Activated naive CD4-positive, alpha-beta T cell treated with anti-CD3 and anti-CD28 coated beads for 36 hours (primary cell): Measurements from ENCODE around the gene MYOCOS. TPM values are rescaled to one million over a fixed set of nuclear protein-coding genes. Genes with fewer than 3 reads are reported as not detected.

ENCODE experiments used
- CTCF ChIA-PET: fragments of 350-600 bp; sonication (Branson Sonifier 250); formaldehyde crosslinking; loops from one replicate; lab custom pipeline; 2021; ENCODE audit warnings: antibody characterized with exemption; lab: Charles Lee
- DNase-seq: peaks from one replicate; pipeline ENCODE4 v3.0.0-alpha.2; 2020
- H3K27ac Mint-ChIP-seq: one replicate; pipeline ENCODE4 v1.8.0; 2021; ENCODE audit warnings: mild to moderate bottlenecking, mixed read lengths
- H3K27me3 Mint-ChIP-seq: one replicate; pipeline ENCODE4 v1.8.0; 2021; ENCODE audit warnings: low read depth, mixed read lengths
- H3K36me3 Mint-ChIP-seq: one replicate; pipeline ENCODE4 v1.8.0; 2021; ENCODE audit warnings: low read depth, mixed read lengths
- H3K4me1 Mint-ChIP-seq: one replicate; pipeline ENCODE4 v1.8.0; 2021; ENCODE audit warnings: low read depth, mixed read lengths
- H3K4me3 Mint-ChIP-seq: one replicate; pipeline ENCODE4 v1.8.0; 2021; ENCODE audit warnings: mild to moderate bottlenecking, moderate library complexity, mixed read lengths
- H3K9me3 Mint-ChIP-seq: one replicate; pipeline ENCODE4 v1.8.0; 2021; ENCODE audit warnings: mixed read lengths
- intact Hi-C: fragments of 100-400 bp; cut with micrococcal nuclease; formaldehyde crosslinking; loops from one replicate; pipeline ENCODE4 v1.15.1; 2023
- total RNA-seq, 2 experiments: library from RNA; stranded (reverse); gene quantifications; one replicate each; pipeline ENCODE4 v1.2.3, GENCODE V29; 2021

MYOCOS gene
- total RNA-seq, 2 experiments from 2014 or later = not detected

GRCh38 chr1:171668372-171668771 lies 46.3 kb downstream of the MYOCOS start:
- intact Hi-C loops = no loop called here
- Mint-ChIP-seq H3K36me3 (no peaks in the 10 kb centered on the region), H3K4me1 (no peaks in the 10 kb centered on the region), H3K27me3 (no peaks in the 10 kb centered on the region), H3K27ac (no peak overlapping the region), H3K4me3 (no peak overlapping the region), H3K9me3 (no peaks in the 10 kb centered on the region)
- no peak for DNase-seq
- CTCF ChIA-PET = interaction anchor here (1.4 to 1.6 kb wide), 3 partner anchors 12 to 24 kb away, joined by 5 read pairs; no protein-coding TSS in a partner anchor

GRCh38 chr1:171670739-171671138 lies 48.7 kb downstream of the MYOCOS start:
- no peaks in the 10 kb centered on the region for H3K9me3 Mint-ChIP-seq
- CTCF ChIA-PET = interaction anchor here (0.6 kb wide), 1 partner anchor 13 kb away, joined by 3 read pairs; no protein-coding TSS in a partner anchor
- no peak overlapping the region for H3K4me3 Mint-ChIP-seq
- no peak for DNase-seq
- H3K4me1 Mint-ChIP-seq = no peaks in the 10 kb centered on the region
- H3K27ac Mint-ChIP-seq = no peak overlapping the region
- H3K36me3 Mint-ChIP-seq = no peaks in the 10 kb centered on the region
- intact Hi-C loops = no loop called here
- H3K27me3 Mint-ChIP-seq = no peaks in the 10 kb centered on the region

GRCh38 chr1:171674431-171675405 lies 52.7 kb downstream of the MYOCOS start:
- Mint-ChIP-seq H3K27me3 (peaks cover 3% of the 10 kb centered on the region), H3K9me3 (no peaks in the 10 kb centered on the region), H3K4me1 (no peaks in the 10 kb centered on the region), H3K36me3 (no peaks in the 10 kb centered on the region), H3K4me3 (no peak overlapping the region), H3K27ac (no peak overlapping the region)
- DNase-seq = no peak
- intact Hi-C loops = no loop called here
- CTCF ChIA-PET = no interaction called here

Other genes starting within 250 kb of the MYOCOS start
- 100 to 1,000 TPM; 199 to 206 TPM for gene PRRC2C, start 136.7 kb upstream of the MYOCOS start, total RNA-seq
- gene MYOC, start 30.4 kb downstream of the MYOCOS start, total RNA-seq = not detected
- 10 to 100 TPM; 10.5 to 10.9 TPM for gene VAMP4, start 119.8 kb downstream of the MYOCOS start, total RNA-seq
- gene METTL13, start 159.4 kb downstream of the MYOCOS start, total RNA-seq = 10 to 100 TPM; 39.5 to 40.9 TPM
- gene DNM3, start 219.3 kb downstream of the MYOCOS start, total RNA-seq = under 1 TPM; 0.96 to 0.98 TPM